NOMO-1 treated with DMSO at 0.1 percent for 48 hours (cell line): ENCODE data around the gene DMXL2.
"Not testable (repeated sequence)": the region's sequence is repeated elsewhere in the genome, so short reads cannot be mapped to it uniquely, and the experiment has no call there.

Experiments used
- DNase-seq: peaks from one replicate; lab custom pipeline; 2025; ENCODE audit not compliant: unreplicated experiment; lab: John Stamatoyannopoulos, UW

Gene DMXL2

DNA sequence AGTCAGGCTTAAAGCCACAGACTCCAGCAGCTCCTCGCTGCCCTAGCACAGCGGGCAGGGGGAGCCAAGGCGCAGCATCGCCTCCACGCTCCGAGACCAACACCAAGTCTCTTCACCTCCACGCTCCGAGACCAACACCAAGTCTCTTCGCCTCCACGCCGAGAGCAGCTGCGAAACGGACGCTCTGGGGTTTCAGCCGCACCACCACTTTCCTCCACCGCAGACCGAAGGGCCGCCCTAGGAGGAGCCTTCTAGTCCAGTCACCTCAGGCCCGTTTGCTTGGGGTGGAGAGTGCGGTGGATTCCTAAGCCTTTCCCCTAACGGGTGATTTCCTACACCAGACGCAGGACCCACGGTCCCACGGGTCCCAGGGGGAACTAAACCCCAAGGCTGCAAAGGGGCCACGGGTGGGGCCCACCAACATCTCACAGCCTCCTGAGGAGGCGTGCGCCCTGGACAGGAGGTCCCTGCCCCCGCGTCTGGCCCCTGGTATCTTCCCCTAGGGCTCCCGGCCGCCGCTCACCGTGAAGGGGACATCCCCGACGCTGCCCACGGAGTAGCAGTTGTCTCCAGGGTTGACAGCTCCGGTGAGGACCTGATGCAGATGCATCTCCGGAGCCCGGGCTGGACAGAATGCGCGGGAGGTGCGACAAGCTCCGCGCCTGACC lies 501 bp downstream of the DMXL2 start:
- DNase-seq = peak; percentile 38

DNA sequence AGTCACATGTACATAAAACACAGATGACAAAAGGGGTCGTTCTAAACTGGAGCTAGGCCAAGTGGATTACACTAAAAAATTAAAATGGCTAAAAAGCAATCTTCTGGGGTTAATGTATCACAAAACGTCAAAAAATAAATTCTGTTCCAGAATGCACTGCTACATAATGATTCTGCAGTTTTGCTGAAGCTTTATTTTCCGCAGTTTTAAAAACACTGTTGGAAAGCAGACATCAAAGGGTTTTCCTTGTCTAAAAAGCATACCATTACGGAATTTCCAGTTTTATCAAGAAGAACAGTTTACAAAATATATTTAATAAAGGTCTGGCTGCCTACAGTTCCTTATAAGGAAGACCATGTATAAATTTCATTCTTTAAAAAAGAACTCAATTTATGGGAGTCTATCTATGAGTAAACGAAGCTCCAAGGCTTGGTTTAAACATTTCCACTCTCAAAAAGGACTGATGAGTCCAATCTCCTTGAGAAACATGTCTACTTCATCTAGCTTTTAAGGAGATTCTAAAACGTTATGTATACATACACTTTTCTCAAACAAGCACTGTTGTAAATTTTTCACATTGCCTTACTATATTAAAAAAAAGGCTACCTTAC lies 1.3 kb downstream of the DMXL2 start:
- DNase-seq = no peak

GRCh38 chr15:51620641-51621040 lies 1.9 kb downstream of the DMXL2 start:
- peak; percentile 78 for DNase-seq

- DNase-seq = no peak
Observed at GRCh38 chr15:51620122-51620521, 2.4 kb downstream of the DMXL2 start.

GRCh38 chr15:51619331-51620035 lies 3.1 kb downstream of the DMXL2 start:
- peak; percentile 29 for DNase-seq

DNA sequence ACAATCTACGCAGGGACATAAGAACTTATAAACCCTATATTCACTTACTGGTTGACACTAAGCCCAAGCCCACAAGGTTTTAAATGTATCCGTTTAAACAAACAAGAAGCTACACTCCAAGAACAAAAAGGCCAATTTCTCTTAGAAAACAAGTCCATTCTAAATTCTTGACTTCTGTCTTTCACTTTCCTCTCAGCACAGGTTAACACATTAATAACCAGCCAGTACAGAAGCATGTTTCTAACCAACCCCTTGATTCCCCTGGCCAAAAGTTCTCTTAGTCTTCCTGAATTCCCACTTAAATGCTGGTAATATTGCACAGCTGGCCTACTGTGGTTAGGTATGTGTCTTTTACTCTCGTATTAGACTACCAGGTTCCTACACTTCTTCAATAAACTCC lies 4.7 kb downstream of the DMXL2 start:
- no peak for DNase-seq

DNA sequence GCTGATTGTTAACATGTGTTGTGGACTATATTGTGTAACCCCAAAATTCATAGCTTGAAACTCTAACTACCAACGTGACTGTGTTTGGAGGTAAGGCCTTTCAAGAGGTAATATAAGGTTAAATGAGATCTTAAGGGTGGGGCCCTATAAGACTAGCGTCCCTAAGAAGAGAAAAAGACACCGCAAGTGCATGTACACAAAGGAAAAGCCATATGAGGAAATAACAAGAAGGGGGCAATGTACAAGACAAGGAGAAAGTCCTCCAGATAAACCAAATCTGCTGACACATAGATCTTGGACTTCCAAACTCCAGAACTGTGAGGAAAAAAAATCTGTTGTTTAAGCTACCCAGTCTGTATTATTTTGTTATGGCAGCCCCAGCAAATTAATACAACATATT lies 8.6 kb downstream of the DMXL2 start:
- no peak for DNase-seq

- DNase-seq = not testable (repeated sequence)
Observed at GRCh38 chr15:51612669-51613068, 9.9 kb downstream of the DMXL2 start.

GRCh38 chr15:51603462-51603948 lies 19.1 kb downstream of the DMXL2 start:
- DNase-seq = not testable (repeated sequence)

DNA sequence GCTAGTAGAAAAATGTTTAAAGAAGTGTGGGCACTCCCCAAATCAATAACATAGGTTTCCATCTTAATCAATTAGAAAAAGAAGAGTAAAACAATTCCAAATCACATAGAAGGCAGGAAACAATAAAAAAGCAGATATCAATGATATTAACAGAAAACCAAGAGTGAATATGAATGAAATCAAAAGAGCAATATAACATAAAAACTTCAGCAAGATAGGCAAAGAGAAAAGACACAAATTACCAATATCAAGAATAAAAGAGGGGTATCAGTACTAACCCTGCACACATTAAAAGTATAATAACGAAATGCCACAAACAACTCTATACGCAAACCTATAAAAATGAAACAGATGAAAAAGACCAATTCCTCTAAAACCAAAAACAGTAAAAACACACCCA lies 19.6 kb downstream of the DMXL2 start:
- no peak for DNase-seq

DNA sequence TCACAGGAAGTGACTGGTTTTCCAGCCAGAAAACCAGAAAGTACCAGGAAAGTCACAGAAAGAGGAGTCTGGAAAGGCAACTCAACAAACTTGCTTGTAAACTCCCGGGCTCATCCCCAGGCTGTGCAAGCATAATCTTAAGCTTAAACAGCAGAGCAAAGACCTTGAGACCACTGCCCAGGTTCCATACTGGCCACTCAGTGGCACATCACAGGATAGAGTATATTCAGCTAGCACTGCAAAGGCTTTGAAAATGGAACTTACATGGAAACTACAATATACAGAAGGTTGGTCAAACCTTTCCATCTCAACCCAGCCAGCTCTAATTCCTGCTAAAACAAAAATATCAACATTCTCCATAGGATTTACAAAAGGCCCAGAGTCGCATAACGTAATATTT lies 20.1 kb downstream of the DMXL2 start:
- DNase-seq = no peak

GRCh38 chr15:51601801-51602200 lies 20.8 kb downstream of the DMXL2 start:
- no peak for DNase-seq

GRCh38 chr15:51600114-51600513 lies 22.5 kb downstream of the DMXL2 start:
- no peak for DNase-seq

GRCh38 chr15:51589881-51590568 lies 32.5 kb downstream of the DMXL2 start:
- DNase-seq = peak; percentile 82

GRCh38 chr15:51588966-51589365 lies 33.6 kb downstream of the DMXL2 start:
- DNase-seq = peak; percentile 52

DNA sequence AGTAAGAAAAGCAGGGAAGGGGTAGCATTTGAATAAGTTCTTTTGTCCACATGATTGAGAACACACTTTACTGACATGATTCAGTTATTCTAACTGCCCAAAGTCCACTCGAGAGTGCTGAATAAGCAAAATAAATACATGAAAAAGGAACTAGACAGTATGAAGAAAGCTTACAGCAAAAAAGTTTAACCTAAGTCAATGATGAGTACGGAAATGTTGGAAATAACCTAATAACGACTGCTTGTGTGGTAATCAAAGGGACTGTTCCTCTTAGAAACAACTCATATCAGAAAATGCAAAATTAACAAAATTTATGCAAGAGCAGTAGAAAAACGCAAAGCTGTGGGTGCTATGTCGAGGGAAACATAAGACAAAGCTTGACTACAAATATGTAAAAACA lies 36.6 kb downstream of the DMXL2 start:
- peak; percentile 95 for DNase-seq

DNA sequence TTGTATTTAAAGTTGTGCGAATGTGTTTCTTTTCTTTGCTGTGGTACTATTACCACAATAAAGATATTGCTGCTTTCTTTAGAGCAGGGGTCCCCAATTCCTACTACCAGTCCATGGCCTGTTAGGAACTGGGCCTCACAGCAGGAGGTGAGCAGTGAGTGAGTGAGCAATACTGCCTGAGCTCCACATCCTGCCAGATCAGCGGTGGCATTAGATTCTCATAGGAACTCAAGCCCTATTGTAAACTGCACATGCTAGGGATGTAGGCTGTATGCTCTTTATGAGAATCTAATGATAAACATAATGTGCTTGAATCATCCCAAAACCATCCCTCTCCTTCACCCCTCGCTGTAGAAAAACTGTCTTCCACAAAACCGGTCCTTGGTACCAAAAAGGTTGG lies 41.6 kb downstream of the DMXL2 start:
- no peak for DNase-seq

DNA sequence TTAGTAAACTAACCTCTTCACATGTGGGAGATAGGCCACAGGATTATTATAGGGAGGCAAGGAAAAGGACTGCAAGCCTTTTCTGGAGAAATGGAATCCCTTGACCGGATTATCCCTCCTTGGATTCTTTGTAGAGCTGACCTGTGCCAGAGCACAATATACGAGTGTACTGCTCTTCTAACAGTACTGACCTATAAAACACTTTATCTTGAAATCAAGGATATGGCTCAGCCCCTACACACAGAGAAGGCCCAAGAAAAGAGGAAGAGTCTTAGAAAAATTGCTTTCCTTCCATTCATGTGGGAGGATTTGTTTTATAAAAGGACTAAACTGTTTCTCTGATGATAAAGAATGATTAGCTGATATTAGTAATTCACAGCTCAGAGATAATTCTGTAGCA lies 42.2 kb downstream of the DMXL2 start:
- peak; percentile 45 for DNase-seq

GRCh38 chr15:51579012-51579411 lies 43.6 kb downstream of the DMXL2 start:
- no peak for DNase-seq

GRCh38 chr15:51577636-51578304 lies 44.8 kb downstream of the DMXL2 start:
- peak; percentile 24 for DNase-seq

DNA sequence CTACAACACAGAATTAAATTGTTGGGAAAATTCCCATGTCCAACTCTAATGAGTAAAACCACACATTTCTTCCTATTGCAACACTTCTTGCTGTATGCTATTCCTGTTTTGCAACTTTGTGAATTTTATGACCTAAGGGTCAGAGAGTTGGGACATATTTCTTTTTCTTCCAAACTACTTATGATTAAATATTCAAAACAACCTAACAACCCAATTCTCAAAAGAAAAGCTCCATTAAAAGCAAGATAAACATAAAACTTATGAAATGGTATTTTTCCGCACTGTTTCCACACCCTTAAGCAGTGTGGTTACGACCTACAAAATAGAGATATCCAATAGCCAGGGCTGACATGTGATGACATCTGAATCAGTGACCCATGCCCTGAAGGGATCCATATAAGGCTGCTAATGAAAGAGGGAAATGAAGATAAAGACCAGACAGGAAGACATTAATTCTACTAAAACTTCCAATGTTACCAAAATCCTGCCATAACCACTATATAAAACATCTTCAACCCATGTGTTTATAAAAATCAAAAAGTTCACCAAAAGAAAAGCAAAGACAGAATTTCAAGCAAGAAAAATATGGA lies 45.6 kb downstream of the DMXL2 start:
- DNase-seq = peak; percentile 94
